HG02840 (cell line): ENCODE data around the gene PNPO.

ENCODE experiments used
- ATAC-seq: cut with Tn5 transposase; IDR thresholded peaks from one replicate; pipeline ENCODE4 v1.9.1; 2021; ENCODE audit warnings: mild to moderate bottlenecking, moderate library complexity, moderate number of reproducible peaks; ENCODE audit not compliant: unreplicated experiment, low FRiP score

The PNPO gene

DNA sequence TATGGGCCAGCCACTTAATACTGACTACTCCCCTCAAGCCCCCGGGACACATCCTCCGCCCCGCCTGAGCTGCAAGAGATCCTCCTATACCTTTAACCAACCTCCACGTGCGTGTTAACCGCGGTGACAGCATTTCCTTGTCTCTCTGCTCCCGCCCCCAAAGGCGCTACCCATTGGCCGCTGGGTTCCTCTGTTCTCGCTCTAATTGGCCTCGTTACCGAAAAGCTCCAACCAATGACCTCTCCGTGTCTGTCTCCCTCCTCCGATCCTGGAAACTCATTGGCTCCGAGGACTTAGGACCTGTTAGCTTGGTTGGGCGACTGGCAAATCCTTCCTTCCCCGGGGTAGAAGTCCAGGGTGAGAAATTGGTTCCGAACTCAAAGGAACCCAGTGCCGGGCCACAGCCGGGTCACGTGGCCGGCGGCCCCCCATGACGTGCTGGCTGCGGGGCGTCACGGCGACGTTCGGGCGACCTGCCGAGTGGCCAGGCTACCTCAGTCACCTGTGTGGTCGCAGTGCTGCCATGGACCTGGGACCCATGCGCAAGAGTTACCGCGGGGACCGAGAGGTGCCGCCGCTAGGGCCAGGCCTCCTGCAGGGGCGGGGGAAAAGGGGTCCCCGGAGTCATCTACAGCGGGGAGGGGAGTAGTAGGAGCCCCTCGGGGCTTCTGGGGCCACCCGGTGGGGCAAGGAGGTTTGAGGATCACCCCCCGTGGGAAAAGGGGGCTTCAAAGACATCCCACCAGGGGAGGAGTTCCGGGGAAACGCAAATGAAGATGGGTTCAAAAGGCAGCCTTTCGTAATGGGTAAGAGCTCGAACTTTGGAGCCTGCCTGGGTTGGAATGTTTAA lies at the start of gene PNPO:
TSS of gene PNPO (plus strand) at position 326 of the 850 bp plus-strand sequence. CDS start at position 431, 105 bp downstream.
- ATAC-seq = peak; percentile 93

DNA sequence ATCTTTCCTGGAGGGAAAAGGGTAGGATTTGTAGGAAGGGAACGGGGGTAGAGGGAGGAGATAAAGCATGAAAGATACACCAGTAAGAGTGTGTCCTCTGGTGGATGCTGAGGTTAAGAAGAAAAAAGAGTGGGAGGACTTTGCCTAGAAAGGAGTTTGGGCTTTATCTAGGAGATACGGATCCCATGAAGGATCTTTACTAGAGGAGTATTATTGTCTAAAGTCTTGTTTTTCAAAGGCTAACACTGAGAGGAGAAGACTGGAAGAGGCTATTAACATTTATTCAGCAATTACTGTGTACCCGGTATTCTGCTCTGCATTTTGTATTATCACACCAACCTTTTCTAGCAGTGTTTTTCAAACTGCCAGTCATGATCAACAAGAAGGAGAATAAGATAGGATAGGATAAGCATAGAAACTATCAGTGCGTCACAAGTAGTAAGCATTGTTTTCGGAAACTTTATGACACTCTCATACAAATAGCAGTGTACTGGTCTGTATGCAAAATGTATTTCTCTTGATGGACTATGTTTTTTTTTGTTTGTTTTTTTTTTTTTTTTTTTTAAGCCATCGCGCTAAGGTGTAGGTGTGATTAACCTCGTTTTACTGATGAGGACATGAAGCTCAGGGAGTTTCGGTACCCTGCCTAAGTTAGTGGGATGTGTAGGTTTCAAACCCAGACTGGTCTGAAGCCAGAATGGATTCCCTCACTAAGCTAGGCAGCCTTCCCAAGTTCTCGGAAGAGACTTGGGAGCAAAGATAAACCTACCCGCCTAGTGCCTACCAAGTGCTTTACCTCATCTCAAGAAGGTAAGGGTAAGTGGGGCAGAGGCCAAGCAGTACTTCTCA lies 46.6 kb upstream of the PNPO start:
- no peak for ATAC-seq

DNA sequence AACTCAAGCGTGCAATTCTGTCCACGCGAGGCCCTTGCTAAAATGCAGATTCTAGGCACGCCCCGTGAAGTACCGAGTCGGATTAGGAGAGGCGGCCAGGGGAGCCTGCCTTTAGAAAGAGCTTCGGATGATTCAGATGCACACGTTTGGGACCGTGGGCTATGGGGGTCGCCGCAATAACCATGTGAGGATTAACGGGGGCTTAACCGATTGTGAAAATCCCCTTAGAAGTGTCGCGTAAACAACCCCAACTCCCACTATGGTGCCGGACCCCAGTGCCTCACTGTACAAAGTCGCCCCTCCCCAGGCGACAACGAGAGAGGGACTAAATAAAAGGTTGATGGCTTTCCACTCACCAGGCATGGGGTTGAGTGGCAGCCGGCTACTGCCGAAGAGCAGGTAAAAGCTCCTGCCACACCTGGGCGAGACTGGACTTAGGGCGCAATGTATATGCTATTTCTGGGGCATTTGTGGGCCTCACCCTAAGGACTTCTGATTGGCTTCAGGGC lies 46.0 kb upstream of the PNPO start:
- no peak for ATAC-seq

DNA sequence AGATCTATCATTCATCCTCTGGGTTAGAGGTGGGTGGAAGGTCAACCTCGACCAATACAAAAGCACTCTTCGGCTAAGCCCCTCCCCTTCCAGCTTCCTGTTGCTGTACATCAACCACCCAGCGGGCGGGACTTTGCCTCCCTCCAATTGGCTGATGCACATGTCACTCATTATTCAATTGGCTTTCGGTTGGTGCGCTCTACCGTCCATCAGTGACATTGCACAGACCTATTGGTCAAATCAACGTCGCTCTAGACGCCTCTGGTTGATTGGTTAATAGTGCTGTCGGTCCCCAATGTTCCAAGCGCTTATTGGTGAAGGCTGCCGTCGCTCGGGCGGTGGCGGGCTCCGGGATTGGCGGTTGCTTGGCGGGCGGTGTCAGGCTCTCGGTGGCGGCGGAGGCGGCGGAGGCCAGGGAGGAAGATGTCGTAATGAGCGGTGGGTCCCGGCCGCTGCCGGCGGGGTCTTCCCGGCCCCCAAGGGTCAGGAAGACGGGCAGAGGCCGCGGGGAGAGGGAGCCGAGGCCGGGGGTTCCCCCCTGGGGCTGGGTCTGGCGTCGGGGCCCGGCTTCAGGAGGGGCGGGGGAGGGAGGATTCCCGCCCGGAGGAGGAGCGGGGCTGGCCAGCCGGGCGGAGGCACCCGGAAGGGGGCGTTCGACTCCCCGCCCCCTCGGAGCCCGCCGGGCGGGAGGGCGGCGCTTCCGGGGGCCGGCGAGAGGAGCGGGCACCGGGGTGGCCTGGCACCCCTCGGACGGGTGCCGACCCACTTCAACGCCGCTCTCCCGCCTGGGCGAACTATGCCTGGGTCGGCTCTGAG lies 45.3 kb upstream of the PNPO start, which contains the start of gene SP2:
TSS of gene SP2 (plus strand) at position 381 of the 816 bp plus-strand sequence. CDS start at position 432, 51 bp downstream.
- peak; percentile 91 for ATAC-seq

DNA sequence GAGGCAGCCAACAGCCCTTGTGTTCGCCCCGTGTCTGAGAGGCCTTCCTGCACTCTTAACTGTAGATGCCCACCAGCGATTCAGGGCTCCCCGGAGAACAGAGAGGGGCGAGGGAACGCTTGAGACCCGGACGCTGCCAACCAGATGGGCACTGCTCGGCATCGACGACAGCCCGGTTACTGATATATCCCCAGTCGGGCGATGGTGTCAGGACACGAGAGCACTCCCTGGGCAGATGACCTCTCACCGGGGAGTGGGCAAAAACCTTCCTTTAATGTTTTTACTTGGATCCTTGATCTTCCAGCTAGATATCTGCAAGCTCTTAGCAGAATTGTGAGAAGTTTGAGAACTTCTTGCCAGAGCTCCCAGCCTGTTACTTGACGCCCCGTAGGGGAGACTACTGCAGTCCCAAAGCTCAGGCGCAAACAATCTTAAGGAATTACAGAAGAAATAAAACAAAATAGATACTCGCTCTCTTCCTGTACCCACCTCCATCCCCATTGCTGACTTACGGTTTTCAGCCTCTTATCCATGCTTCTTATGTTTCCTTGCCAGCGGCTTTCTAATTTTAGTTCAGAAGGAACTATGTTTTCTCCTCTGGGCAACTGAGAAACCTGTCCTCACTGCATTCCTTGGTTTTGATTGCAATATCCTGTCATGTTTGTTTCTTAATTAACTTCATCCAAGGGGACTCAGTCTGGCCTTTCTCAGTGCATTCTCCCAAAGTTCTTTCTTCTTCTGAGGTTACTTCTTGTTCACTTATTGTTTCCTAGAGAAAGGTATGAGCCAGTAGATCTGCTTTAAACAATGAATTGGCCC lies 44.5 kb upstream of the PNPO start:
- ATAC-seq = no peak

DNA sequence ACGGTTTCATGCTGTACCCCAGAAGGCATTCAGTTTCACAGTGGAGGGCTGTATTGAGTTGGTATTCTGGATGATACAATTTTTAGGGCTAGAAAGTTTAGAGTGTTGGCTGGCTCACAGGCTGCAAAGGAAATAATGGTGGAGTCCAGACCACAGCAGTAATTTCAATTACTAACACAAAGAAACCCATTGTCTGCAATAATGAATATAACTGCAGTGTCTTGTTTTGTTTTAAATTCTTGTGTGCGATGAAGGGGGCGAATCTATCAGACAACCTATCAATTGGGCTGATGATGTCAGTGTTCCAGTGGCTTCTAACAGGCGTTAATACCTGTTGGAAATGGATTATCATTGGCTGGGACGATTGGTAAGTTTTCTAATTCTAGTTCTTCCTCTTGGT lies 43.8 kb upstream of the PNPO start:
- no peak for ATAC-seq

DNA sequence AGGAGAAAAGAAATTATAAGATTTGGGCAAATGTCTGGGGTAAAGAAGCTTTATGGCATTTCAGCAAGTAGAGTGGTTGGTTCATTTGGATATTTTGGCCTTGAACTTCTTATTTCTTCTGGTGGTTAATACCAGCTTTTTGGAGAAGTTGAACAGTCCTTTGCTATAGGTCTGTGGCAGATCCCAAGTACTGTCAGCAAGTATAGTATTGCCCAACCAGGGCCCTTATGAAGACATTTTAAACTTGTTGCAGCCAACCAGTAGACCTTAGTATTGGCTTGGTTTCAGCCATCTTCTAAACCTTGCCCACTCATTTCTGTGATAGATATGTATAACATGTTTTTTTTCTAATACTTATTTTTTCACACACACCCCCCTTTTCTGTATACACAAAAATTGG lies 43.1 kb upstream of the PNPO start:
- ATAC-seq = no peak

DNA sequence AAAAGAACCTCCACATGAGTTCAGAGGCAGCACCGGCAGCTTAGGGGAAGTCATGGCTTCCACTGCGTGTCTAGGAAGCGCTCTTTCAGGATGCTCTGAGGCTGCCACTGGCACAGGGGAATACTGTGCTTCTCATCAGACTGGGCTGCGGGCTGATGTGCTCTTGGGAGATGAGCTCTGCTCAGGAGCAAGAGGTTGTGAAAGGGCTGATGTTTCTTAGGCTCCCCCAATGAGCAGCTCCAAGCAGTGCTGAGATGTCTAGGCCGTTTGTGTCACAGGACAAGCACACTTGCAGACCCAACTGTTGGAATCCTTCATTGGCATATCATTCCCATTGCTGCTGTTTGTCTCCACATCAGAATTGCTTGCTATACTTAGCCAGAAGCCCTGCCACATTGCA lies 41.7 kb upstream of the PNPO start:
- no peak for ATAC-seq

DNA sequence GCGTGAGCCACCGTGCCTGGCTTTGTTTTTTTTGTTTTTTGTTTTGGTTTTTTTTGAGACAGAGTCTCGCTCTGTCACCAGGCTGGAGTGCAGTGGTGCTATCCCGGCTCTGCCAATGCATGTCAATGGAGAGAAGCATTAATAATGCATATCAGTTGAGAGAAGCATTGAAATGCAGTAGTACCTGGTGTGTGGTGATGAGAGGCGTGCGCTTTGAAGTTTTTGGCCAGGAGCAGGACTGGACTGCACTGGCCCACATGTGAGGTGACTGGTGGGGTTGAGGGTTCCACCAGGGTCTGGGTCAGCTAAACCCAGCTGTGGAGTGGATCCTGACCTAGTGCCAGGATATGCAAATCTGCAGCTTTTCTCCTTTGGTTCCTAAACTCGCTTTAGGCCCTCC lies 39.9 kb upstream of the PNPO start:
- no peak for ATAC-seq

DNA sequence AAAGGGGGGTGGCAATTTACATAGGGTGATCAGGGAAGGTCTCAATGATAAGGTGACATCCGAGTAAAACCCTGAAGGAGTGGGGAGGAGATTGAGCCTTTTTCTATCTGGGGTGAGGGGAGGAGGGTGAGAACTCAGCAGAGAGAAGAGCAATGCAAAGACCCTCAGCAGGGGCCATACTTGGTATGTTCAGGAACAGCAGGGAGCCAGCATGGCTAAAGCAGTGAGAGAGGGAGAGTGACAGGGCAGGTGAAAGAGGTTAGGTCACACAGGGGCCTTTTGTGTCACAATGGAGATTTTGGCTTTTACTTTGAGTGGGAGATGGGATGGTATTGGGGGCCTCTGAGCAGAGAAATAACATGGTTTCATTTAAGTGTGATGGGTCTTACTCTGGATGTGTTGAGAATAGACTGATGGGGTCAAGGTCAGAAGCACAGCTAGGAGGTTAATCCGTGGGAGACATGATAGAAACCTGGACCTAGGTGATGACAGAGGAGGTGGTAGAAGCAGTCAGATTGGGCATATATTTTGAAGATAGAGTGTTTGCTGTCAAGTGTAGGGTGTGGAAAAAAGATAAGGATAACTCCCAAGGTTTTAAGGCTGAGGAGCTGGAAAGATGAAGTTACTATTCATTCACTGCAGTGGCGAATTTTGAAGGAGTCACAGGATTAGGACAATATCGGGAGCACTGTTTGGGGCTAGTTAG lies 39.2 kb upstream of the PNPO start:
- no peak for ATAC-seq

DNA sequence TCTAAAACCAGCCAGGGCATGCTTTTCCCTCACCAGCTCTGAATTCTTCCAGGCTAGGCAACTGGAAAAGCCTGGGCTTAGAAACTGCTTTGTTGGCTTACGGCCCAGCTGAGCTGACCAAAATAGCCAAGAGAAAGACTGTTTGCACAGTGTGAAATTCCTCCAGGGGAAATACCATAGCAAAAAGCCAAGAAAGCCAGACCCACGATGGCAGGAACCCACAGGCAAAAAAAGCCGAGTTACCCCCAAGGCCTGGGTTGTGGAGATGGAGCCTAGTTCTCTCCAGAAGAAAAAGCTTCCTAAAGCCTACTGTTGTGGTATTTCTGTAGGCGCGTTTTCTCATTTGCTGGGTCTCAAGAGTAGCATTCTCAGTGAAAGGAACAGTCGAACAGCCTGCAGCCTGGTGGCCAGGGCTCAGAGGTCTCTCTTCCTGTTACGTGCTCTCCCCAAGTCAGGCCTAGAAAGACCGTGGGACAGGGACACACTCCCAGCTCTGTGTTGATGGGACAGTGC lies 36.1 kb upstream of the PNPO start:
- no peak for ATAC-seq

DNA sequence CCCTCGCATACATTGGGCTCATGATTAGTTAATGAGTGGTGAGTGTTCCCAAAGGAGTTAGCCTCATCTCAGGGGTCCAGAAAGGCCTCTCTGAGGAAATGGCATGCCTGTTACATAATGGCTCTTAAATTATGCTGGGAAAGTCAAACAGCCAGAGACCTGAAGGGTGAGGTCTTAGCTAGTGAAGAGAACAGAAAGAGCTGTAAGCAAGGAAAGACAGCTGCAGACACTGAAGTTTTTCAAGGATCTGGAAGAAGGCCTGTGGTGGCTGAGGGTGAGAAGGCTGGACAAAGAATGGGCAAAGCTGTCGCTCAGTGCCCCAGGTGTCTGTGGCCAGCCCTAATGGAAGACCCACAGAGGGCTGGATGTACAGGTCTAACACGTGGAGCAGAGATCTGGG lies 34.9 kb upstream of the PNPO start:
- ATAC-seq = no peak

DNA sequence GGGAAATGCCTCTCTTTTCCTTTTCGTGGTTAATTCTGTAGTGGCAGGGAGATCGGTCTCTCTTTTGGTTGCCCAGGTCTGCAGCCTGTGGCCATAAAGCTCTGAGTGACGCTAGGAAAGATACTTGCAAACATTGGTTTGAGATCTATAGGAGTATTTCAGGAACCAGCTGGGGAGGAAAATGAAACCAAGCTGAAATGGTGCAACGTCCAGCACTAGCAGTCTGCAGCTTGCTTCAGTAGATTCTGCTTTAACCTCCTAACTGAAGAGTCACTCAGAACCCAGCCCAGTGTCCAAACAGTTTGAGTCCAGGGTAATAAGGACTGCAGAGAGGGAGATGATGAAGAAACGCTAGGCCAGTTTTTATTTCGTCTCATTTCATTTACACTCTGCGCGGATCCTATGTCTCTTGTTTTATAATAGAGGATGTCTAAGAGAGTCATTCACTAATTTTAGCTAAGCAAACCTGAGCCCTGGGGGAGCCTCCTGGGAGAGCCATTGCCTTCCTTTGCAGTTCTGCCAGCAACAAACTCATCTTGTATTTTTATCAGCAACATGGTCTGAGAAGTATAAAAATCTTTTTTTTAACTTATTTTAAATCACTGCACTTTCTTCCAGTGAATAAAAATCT lies 33.3 kb upstream of the PNPO start:
- ATAC-seq = no peak

DNA sequence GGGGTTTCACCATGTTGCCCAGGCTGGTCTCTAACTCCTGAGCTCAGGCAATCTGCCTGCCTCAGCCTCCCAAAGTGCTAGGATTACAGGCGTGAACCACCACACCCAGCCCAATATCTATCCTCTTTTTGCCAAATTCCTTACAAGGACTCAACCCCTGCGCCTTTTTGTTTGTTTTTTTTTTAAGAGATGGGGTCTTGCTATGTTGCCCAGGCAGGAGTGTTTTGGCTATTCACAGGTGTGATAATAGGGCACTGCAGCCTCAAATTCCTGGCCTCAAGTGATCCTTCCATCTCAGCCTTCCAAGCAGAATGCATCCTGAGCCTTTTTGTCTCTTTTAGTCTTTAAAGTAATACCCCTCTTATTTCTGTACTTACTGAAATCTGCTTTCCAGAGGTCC lies 28.3 kb upstream of the PNPO start:
- ATAC-seq = no peak

DNA sequence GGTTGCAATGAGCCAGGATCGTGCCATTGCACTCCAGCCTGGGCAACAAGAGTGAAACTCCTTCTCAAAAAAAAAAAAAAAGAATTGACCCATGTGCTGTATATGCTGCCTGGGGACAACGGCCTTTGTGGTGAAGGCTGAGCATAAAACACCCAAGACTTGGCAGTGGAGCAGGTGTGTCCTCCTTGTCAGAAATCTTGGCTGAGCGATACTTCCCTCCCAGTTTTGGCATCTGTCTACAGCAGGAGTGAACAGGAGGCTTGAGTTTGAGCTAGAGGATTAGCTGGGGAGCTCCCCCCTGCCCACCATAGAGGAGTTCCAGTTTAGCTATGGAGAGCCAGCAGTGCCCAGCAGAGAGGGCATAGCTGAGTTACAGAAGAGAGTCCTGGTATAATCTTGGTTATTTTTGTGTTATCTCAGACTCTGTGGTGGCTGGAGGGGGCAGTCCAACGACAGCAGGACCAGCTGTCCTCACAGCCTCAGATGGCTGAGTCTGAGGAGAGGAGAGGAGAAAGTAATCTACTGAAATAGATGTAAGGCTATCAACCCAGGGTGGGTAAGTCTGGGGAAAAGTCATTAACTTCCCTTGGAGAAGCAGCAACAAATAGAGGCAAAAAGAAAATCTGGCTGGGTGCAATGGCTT lies 26.9 kb upstream of the PNPO start:
- ATAC-seq = no peak

DNA sequence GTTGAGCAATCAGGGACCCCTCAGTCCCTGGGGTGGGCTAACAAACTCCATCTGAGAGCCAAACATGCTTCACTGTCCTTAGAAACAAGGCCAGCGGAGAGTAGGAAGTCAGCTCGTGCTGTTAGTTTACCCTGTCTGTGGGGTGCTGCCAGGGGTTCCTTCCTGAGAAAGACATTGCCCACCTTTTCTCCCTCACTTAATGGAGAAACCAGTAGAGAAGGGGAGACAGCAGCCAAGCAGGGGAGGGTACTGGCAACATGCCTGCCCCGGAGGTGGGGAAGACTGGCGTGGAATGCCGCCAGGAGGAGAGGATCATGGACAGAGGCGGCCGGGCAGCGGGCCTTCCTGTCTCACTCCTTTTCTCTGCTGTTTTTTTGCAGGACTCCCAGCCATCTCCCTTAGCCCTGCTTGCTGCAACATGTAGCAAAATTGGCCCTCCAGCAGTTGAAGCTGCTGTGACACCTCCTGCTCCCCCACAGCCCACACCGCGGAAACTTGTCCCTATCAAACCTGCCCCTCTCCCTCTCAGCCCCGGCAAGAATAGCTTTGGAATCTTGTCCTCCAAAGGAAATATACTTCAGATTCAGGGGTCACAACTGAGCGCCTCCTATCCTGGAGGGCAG lies 25.5 kb upstream of the PNPO start:
- no peak for ATAC-seq

DNA sequence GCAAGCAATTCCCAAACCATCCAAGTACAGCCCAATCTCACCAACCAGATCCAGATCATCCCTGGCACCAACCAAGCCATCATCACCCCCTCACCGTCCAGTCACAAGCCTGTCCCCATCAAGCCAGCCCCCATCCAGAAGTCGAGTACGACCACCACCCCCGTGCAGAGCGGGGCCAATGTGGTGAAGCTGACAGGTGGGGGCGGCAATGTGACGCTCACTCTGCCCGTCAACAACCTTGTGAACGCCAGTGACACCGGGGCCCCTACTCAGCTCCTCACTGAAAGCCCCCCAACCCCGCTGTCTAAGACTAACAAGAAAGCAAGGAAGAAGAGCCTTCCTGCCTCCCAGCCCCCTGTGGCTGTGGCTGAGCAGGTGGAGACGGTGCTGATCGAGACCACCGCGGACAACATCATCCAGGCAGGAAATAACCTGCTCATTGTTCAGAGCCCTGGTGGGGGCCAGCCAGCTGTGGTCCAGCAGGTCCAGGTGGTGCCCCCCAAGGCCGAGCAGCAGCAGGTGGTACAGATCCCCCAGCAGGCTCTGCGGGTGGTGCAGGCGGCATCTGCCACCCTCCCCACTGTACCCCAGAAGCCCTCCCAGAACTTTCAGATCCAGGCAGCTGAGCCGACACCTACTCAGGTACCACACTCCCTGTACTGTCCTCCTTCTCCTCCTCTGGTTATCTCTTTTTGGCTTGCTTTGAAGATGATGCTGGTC lies 24.7 kb upstream of the PNPO start:
- no peak for ATAC-seq
